IPS-NIHi11 (cell line): ENCODE measurements around the gene SSTR5.
A peak's percentile ranks its signal among the peaks of the same experiment; 100 is the strongest.

ENCODE experiments used
- DNase-seq: peaks from one replicate; pipeline ENCODE4 v3.0.0; 2012; ENCODE audit warnings: mixed read lengths, low spot score

The SSTR5 gene

GRCh38 chr16:1054660-1055556, 17.6 kb upstream of the SSTR5 start:
- DNase-seq, result peak; percentile 94

- DNase-seq, result no peak
Observed at GRCh38 chr16:1055557-1055924, 17.0 kb upstream of the SSTR5 start.

GRCh38 chr16:1056196-1056595, 16.4 kb upstream of the SSTR5 start:
- DNase-seq, result no peak

- peak; percentile 90 for DNase-seq
Observed at GRCh38 chr16:1057252-1057932, 15.2 kb upstream of the SSTR5 start.

GRCh38 chr16:1058216-1058615, 14.3 kb upstream of the SSTR5 start:
- DNase-seq, result no peak

GRCh38 chr16:1059310-1059709, 13.2 kb upstream of the SSTR5 start:
- DNase-seq, result no peak

- DNase-seq, result no peak
Observed at GRCh38 chr16:1060416-1061340, 11.9 kb upstream of the SSTR5 start.

- DNase-seq, result no peak
Observed at GRCh38 chr16:1061769-1062505, 10.6 kb upstream of the SSTR5 start.

- DNase-seq, result no peak
Observed at GRCh38 chr16:1062895-1063294, 9.7 kb upstream of the SSTR5 start.

- DNase-seq, result no peak
Observed at GRCh38 chr16:1063728-1064127, 8.8 kb upstream of the SSTR5 start.

GRCh38 chr16:1065469-1066128, 6.9 kb upstream of the SSTR5 start:
- no peak for DNase-seq

GRCh38 chr16:1066584-1067172, 5.9 kb upstream of the SSTR5 start:
- DNase-seq, result no peak

GRCh38 chr16:1067629-1068028, 4.9 kb upstream of the SSTR5 start:
- no peak for DNase-seq

GRCh38 chr16:1068451-1068850, 4.1 kb upstream of the SSTR5 start:
- DNase-seq, result no peak

- no peak for DNase-seq
Observed at GRCh38 chr16:1069154-1069553, 3.4 kb upstream of the SSTR5 start.

- no peak for DNase-seq
Observed at GRCh38 chr16:1070084-1070863, 2.3 kb upstream of the SSTR5 start.

GRCh38 chr16:1070864-1071408, 1.6 kb upstream of the SSTR5 start:
- no peak for DNase-seq

GRCh38 chr16:1071561-1072225, 854 bp upstream of the SSTR5 start:
- no peak for DNase-seq

- no peak for DNase-seq
Observed at GRCh38 chr16:1073262-1073558, 663 bp downstream of the SSTR5 start.
